GM20431 (cell line): ENCODE results near the gene AGXT.

Experiments
- in situ Hi-C: fragments of 300-500 bp; cut with MseI, MboI; formaldehyde crosslinking; loops from one replicate; pipeline ENCODE4 v1.15.0; 2020; ENCODE audit warnings: low sequenced_read_pairs; ENCODE audit not compliant: unreplicated experiment

The AGXT gene

GRCh38 chr2:240925191-240925567 is 56.6 kb downstream of the AGXT start:
- in situ Hi-C loops: no loop called here

- in situ Hi-C loops: no loop called here
Measured at GRCh38 chr2:240925568-240926515, 57.2 kb downstream of the AGXT start.

- in situ Hi-C loops: no loop called here
Measured at GRCh38 chr2:240926516-240927389, 58.1 kb downstream of the AGXT start.

- in situ Hi-C loops: no loop called here
Measured at GRCh38 chr2:240927390-240927781, 58.8 kb downstream of the AGXT start.

GRCh38 chr2:240928476-240929363 is 60.1 kb downstream of the AGXT start:
- in situ Hi-C loops: no loop called here

GRCh38 chr2:240929364-240930095 is 60.9 kb downstream of the AGXT start:
- in situ Hi-C loops: no loop called here
